ENCODE measurements around the gene ARHGEF7. TPM values are rescaled to one million over a fixed set of nuclear protein-coding genes. Genes with fewer than 3 reads are reported as not detected.

The ARHGEF7 gene
- total RNA-seq, 5 donors from 2014 or later (not counting 1 experiment from before 2014, with no cell fraction given) = 68.0 to 85.8 (median 83.7) TPM

DNA sequence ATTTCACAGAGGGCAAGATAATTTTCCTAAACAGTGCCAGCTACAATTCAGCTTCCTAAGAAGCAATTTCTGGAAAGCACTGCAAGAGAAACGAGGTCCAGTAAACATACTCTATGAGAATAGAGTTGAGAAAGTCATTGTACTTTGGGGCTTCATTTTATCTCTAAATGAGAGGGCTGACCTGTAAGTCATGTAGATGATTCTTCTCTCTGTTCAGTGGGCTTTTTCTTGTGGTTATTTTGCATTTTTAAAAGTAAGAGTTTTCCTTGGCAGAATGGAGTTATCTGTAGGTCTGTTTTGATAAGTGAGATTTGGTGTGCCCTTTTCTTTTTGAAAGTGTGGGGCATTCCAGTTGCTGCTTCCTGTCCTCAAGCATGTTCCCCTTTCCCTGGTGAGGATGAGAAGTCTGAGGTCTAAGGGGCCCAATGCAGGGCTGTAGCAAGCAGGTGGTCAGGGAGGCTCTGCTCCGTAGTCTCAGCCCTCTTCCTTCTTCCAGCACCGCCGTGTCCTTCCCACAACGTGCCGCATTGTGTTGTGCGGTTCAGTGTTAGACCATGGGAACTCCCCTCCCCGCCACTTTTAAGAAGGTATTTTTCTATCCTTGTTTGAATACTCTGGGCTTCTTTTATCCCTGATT is 86.3 kb downstream of the ARHGEF7 start:
- H3K9me3 ChIP-seq = no peaks in the 10 kb centered on the region
- H3K4me1 Mint-ChIP-seq = peaks cover 73 to 86% (median 81%) of the 10 kb centered on the region in 3 donors
- H3K4me3 ChIP-seq (ENCODE audit: control insufficient read depth in 1 of 2, extremely low read depth in 1 of 2, low read length in 1 of 2) = no peak overlapping the region
- peaks cover 40% of the 10 kb centered on the region for H3K36me3 Mint-ChIP-seq
- H3K36me3 ChIP-seq (ENCODE audit: control insufficient read depth in 2 of 2, extremely low read depth in 1 of 2, insufficient read depth in 1 of 2, low read length in 1 of 2) = peaks cover 0 to 4% of the 10 kb centered on the region in 2 donors
- CTCF ChIA-PET = interaction anchor here (0.6 to 1.0 kb wide), 2 partner anchors 13 to 24 kb away, joined by 3 read pairs; no protein-coding TSS in a partner anchor
- no peaks in the 10 kb centered on the region for H3K9me3 Mint-ChIP-seq
- H3K4me3 Mint-ChIP-seq = peak overlapping the region in 1 of 3 donors; percentile 62
- DNase-seq (peak in 1 of 35 experiments; percentile 30), ATAC-seq (replicated peaks in 1 of 4) (peak in 1 of 4 experiments; percentile 26)
- no peak overlapping the region for H3K27ac ChIP-seq (ENCODE audit: low read length)
- peak overlapping the region; percentile 61 to 75 for H3K27ac Mint-ChIP-seq
- peaks cover 29 to 41% of the 10 kb centered on the region in 2 experiments for H3K4me1 ChIP-seq (ENCODE audit: control insufficient read depth in 1 of 2, extremely low read depth in 1 of 2, insufficient read depth in 2 of 2, low read length in 2 of 2)
- POLR2A ChIA-PET = no interaction called here
- H3K27me3 Mint-ChIP-seq = no peaks in the 10 kb centered on the region
- H3K27me3 ChIP-seq (replicated peaks in 1 of 2; ENCODE audit: control insufficient read depth in 2 of 2, extremely low read depth in 1 of 2, insufficient read depth in 2 of 2, low read length in 1 of 2) = no peaks in the 10 kb centered on the region
- no CpG with 5 or more reads among the region's 8 CpGs for WGBS (ENCODE audit: insufficient coverage)

DNA sequence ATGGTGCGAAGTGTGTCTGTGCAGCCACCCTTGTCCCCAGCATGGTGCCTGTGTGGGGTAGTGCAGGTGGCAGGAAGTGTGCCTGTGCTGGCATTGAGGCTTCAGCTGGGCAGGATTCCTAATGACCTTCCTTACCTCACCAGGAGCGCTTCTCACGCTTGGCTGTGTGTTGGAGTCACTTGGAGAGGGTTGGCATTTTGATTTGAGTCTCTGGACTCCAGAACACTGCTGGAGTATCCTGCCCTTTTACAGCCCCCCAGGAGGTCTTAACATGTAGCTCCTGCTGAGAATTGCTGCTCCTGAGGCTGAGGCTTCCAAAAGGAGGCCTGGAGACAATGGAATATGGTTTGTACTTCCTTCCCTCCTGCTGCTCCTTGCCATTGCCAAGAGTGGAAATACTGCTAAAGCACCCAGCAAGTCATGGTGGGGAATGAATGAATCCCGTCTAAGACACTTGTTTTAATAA is 87.1 kb downstream of the ARHGEF7 start:
- peaks cover 71 to 86% (median 77%) of the 10 kb centered on the region in 3 donors for H3K4me1 Mint-ChIP-seq
- H3K9me3 ChIP-seq = no peaks in the 10 kb centered on the region
- DNase-seq (no peak), ATAC-seq (replicated peaks in 1 of 4) (peak in 1 of 4 experiments; percentile 37)
- ChIA-PET POLR2A (interaction anchor here in 1 of 2 donors (1.4 kb wide), 1 partner anchor 13 kb away, joined by 4 read pairs; no protein-coding TSS in a partner anchor), CTCF (interaction anchor here (1.0 to 1.5 kb wide), 4 partner anchors 9 to 135 kb away, joined by 3 to 4 read pairs (median 3); no protein-coding TSS in a partner anchor)
- H3K4me3 ChIP-seq (ENCODE audit: control insufficient read depth in 1 of 2, extremely low read depth in 1 of 2, low read length in 1 of 2) = no peak overlapping the region
- H3K27ac Mint-ChIP-seq = peak overlapping the region; percentile 70 to 75
- WGBS (ENCODE audit: insufficient coverage) = no CpG with 5 or more reads among the region's 4 CpGs
- H3K36me3 Mint-ChIP-seq = peaks cover 35% of the 10 kb centered on the region
- H3K27me3 ChIP-seq (replicated peaks in 1 of 2; ENCODE audit: control insufficient read depth in 2 of 2, extremely low read depth in 1 of 2, insufficient read depth in 2 of 2, low read length in 1 of 2) = no peaks in the 10 kb centered on the region
- H3K36me3 ChIP-seq (ENCODE audit: control insufficient read depth in 2 of 2, extremely low read depth in 1 of 2, insufficient read depth in 1 of 2, low read length in 1 of 2) = peaks cover 0 to 4% of the 10 kb centered on the region in 2 donors
- no peaks in the 10 kb centered on the region for H3K9me3 Mint-ChIP-seq
- peaks cover 29 to 42% of the 10 kb centered on the region in 2 experiments for H3K4me1 ChIP-seq (ENCODE audit: control insufficient read depth in 1 of 2, extremely low read depth in 1 of 2, insufficient read depth in 2 of 2, low read length in 2 of 2)
- peak overlapping the region in 2 of 3 donors; percentile 13 to 62 for H3K4me3 Mint-ChIP-seq
- H3K27me3 Mint-ChIP-seq = no peaks in the 10 kb centered on the region
- H3K27ac ChIP-seq (ENCODE audit: low read length) = peak overlapping the region; percentile 10

DNA sequence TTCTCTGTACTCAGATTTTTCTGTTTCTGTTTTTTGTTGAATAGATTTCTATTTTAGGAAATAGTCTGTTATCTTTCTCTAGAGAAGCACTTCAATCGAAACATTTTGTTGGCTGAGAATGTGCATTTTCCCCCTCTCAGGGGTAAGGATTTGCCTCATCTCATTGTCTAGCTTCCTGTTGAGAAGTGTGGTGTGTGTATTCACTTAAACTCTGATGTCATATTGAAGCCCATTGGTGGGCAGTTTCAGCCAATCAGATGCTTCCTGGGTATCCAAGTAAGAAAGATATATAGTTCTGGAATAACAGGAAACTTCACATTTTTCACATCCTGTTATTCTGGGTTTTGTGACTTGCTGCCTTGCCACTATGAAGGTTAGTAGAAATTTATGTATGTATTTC is 87.6 kb downstream of the ARHGEF7 start:
- Histone ChIP-seq H3K36me3 (ENCODE audit: control insufficient read depth in 2 of 2, extremely low read depth in 1 of 2, insufficient read depth in 1 of 2, low read length in 1 of 2) (peaks cover 0 to 4% of the 10 kb centered on the region in 2 donors), H3K27ac (ENCODE audit: low read length) (no peak overlapping the region), H3K9me3 (no peaks in the 10 kb centered on the region), H3K4me1 (ENCODE audit: control insufficient read depth in 1 of 2, extremely low read depth in 1 of 2, insufficient read depth in 2 of 2, low read length in 2 of 2) (peaks cover 29 to 43% of the 10 kb centered on the region in 2 experiments), H3K27me3 (replicated peaks in 1 of 2; ENCODE audit: control insufficient read depth in 2 of 2, extremely low read depth in 1 of 2, insufficient read depth in 2 of 2, low read length in 1 of 2) (no peaks in the 10 kb centered on the region), H3K4me3 (ENCODE audit: control insufficient read depth in 1 of 2, extremely low read depth in 1 of 2, low read length in 1 of 2) (no peak overlapping the region)
- Mint-ChIP-seq H3K27ac (peak overlapping the region; percentile 55 to 70), H3K4me1 (peaks cover 75 to 86% (median 78%) of the 10 kb centered on the region in 3 donors), H3K9me3 (no peaks in the 10 kb centered on the region), H3K36me3 (peaks cover 29% of the 10 kb centered on the region), H3K27me3 (no peaks in the 10 kb centered on the region), H3K4me3 (peak overlapping the region in 2 of 3 donors; percentile 13 to 62)
- no CpG with 5 or more reads among the region's 1 CpG for WGBS (ENCODE audit: insufficient coverage)
- ChIA-PET POLR2A (interaction anchor here in 1 of 2 donors (1.4 kb wide), 1 partner anchor 13 kb away, joined by 4 read pairs; no protein-coding TSS in a partner anchor), CTCF (interaction anchor here (1.0 to 1.5 kb wide), 4 partner anchors 9 to 135 kb away, joined by 3 to 4 read pairs (median 3); no protein-coding TSS in a partner anchor)
- ATAC-seq (replicated peaks in 1 of 4) (peak; percentile 55 to 87 (median 60)), DNase-seq (peak in 22 of 35 experiments; percentile 9 to 66 (median 38))

DNA sequence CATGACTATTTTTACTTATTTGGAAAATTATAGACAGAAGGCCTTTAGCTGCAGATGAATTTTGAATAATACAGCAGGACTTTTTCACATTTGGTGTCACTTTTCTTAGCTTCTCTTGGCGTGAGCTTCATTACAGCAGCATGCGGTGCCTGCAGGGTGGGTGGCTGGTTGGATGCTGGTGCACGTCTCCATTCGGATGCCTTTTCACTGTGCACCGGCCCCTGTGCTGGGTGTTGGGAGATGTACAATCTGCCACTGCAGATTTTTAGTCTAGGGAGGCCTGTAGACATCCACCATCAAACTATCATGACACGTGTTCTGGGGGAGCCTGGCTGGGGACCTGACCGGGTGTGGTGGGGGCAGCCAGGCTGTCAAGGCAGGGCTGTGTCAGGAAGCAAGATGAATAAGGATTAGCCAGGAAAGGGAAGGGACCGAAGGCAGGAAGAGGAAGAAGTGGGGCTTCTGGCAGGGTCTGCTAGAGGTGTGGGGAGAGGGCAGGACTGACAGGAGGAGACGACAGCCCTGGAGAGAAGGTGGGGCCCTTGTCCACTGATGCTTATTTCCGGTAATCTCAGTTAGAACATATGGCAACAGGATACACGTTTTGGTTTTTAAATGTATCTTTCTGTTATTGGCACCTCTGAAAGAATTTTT is 88.8 kb downstream of the ARHGEF7 start:
- Histone ChIP-seq H3K27ac (ENCODE audit: low read length) (no peak overlapping the region), H3K4me1 (ENCODE audit: control insufficient read depth in 1 of 2, extremely low read depth in 1 of 2, insufficient read depth in 2 of 2, low read length in 2 of 2) (peaks cover 34 to 43% of the 10 kb centered on the region in 2 experiments)

DNA sequence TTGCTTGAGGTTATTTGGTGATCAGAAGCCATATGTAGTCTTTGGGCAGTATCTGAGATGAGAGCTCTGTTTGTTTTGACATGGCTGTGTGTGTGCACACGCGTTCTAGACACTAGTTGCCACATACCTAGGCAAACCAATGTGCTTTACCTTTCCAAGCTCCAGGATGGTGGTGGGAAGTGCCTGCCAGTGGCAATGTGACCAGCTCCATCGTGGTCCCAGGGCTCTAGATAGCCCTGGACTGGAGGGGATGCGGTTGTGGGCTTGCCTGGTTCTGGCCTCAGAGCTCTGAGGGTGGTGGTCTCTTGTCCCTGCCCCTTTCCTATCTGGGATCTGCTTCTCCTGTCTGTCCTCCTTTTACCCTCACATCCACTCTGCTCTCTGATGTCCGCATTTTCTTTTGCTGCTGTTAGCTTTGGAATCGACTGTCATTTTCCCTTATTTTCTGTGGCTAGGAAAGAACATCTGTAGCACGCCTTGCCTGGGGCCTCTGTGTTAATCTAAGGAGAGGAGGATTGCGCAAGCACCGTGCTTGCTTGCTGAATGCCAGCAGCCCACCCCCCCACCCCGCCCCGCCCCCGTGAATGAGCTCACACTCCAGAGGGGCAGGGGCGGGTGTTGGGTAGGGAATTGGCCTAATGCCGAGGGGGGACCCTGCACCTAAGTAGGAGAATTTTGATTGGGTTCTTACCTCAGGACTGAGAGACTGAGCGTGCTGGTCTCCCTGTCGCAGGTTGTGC is 89.5 kb downstream of the ARHGEF7 start:
- Mint-ChIP-seq H3K4me1 (peaks cover 76 to 90% (median 78%) of the 10 kb centered on the region in 3 donors), H3K36me3 (peaks cover 15% of the 10 kb centered on the region), H3K9me3 (no peaks in the 10 kb centered on the region), H3K27me3 (no peaks in the 10 kb centered on the region), H3K27ac (peak overlapping the region in 1 of 2 donors; percentile 64), H3K4me3 (peak overlapping the region in 1 of 3 donors; percentile 13)
- Histone ChIP-seq H3K4me1 (ENCODE audit: control insufficient read depth in 1 of 2, extremely low read depth in 1 of 2, insufficient read depth in 2 of 2, low read length in 2 of 2) (peaks cover 36 to 48% of the 10 kb centered on the region in 2 experiments), H3K9me3 (no peaks in the 10 kb centered on the region), H3K27me3 (replicated peaks in 1 of 2; ENCODE audit: control insufficient read depth in 2 of 2, extremely low read depth in 1 of 2, insufficient read depth in 2 of 2, low read length in 1 of 2) (no peaks in the 10 kb centered on the region), H3K4me3 (ENCODE audit: control insufficient read depth in 1 of 2, extremely low read depth in 1 of 2, low read length in 1 of 2) (no peak overlapping the region), H3K27ac (ENCODE audit: low read length) (no peak overlapping the region), H3K36me3 (ENCODE audit: control insufficient read depth in 2 of 2, extremely low read depth in 1 of 2, insufficient read depth in 1 of 2, low read length in 1 of 2) (peaks cover 0 to 7% of the 10 kb centered on the region in 2 donors)
- no peak for DNase-seq
- CTCF ChIA-PET = no interaction called here
- POLR2A ChIA-PET = no interaction called here
- WGBS (ENCODE audit: insufficient coverage) = 50% methylated on average over 1 of the region's 16 CpGs
- ATAC-seq (replicated peaks in 1 of 4) = no peak

More for the DNA sequence above, 88.8 kb downstream of the ARHGEF7 start:
- no peaks in the 10 kb centered on the region for H3K27me3 ChIP-seq (replicated peaks in 1 of 2; ENCODE audit: control insufficient read depth in 2 of 2, extremely low read depth in 1 of 2, insufficient read depth in 2 of 2, low read length in 1 of 2)
- Mint-ChIP-seq H3K9me3 (no peaks in the 10 kb centered on the region), H3K27ac (peak overlapping the region; percentile 64 to 66), H3K27me3 (no peaks in the 10 kb centered on the region), H3K36me3 (peaks cover 18% of the 10 kb centered on the region), H3K4me3 (peak overlapping the region in 1 of 3 donors; percentile 13), H3K4me1 (peaks cover 79 to 93% (median 79%) of the 10 kb centered on the region in 3 donors)
- ATAC-seq (replicated peaks in 1 of 4) (no peak), DNase-seq (no peak)
- H3K4me3 ChIP-seq (ENCODE audit: control insufficient read depth in 1 of 2, extremely low read depth in 1 of 2, low read length in 1 of 2) = no peak overlapping the region
- H3K36me3 ChIP-seq (ENCODE audit: control insufficient read depth in 2 of 2, extremely low read depth in 1 of 2, insufficient read depth in 1 of 2, low read length in 1 of 2) = peaks cover 0 to 7% of the 10 kb centered on the region in 2 donors
- no peaks in the 10 kb centered on the region for H3K9me3 ChIP-seq
- CTCF ChIA-PET = interaction anchor here in 1 of 2 donors (0.6 to 1.5 kb wide), 3 partner anchors 22 to 136 kb away, joined by 3 read pairs; no protein-coding TSS in a partner anchor
- POLR2A ChIA-PET = interaction anchor here in 1 of 2 donors (1.4 kb wide), 1 partner anchor 15 kb away, joined by 4 read pairs; no protein-coding TSS in a partner anchor
- WGBS (ENCODE audit: insufficient coverage) = 82% methylated on average over 9 of the region's 11 CpGs
